ENCODE measurements around the gene PLA2G2D.

The PLA2G2D gene

GRCh38 chr1:20119347-20119746 is at the start of gene PLA2G2D:
TSS of gene PLA2G2D (minus strand) at chr1:20119536. CDS start at chr1:20119498, 38 bp downstream.
- no peak for DNase-seq

GRCh38 chr1:20168564-20169491 is 49.5 kb upstream of the PLA2G2D start:
- no peak for DNase-seq

- no peak for DNase-seq
Measured at GRCh38 chr1:20167126-20167525, 47.8 kb upstream of the PLA2G2D start.

GRCh38 chr1:20166051-20166450 is 46.7 kb upstream of the PLA2G2D start:
- DNase-seq, result no peak

GRCh38 chr1:20165522-20165951 is 46.2 kb upstream of the PLA2G2D start:
- DNase-seq, result no peak

GRCh38 chr1:20164694-20165202 is 45.4 kb upstream of the PLA2G2D start:
- no peak for DNase-seq

GRCh38 chr1:20160034-20160433 is 40.7 kb upstream of the PLA2G2D start:
- no peak for DNase-seq

GRCh38 chr1:20158358-20159070 is 39.2 kb upstream of the PLA2G2D start:
- no peak for DNase-seq

- DNase-seq, result peak in 1 of 6 experiments; percentile 2
Measured at GRCh38 chr1:20154301-20154831, 35.0 kb upstream of the PLA2G2D start.

- DNase-seq, result no peak
Measured at GRCh38 chr1:20153000-20153418, 33.7 kb upstream of the PLA2G2D start.

GRCh38 chr1:20152599-20152930 is 33.2 kb upstream of the PLA2G2D start:
- DNase-seq, result no peak

- DNase-seq, result peak; percentile 43 to 77 (median 66)
Measured at GRCh38 chr1:20151906-20152598, 32.7 kb upstream of the PLA2G2D start.

- no peak for DNase-seq
Measured at GRCh38 chr1:20150969-20151368, 31.6 kb upstream of the PLA2G2D start.

- DNase-seq, result no peak
Measured at GRCh38 chr1:20150326-20150705, 31.0 kb upstream of the PLA2G2D start.

GRCh38 chr1:20149601-20150325 is 30.4 kb upstream of the PLA2G2D start:
- no peak for DNase-seq

- DNase-seq, result no peak
Measured at GRCh38 chr1:20148571-20149500, 29.5 kb upstream of the PLA2G2D start.

- no peak for DNase-seq
Measured at GRCh38 chr1:20147846-20148570, 28.7 kb upstream of the PLA2G2D start.

GRCh38 chr1:20143734-20144565 is 24.6 kb upstream of the PLA2G2D start:
- DNase-seq, result no peak

GRCh38 chr1:20143318-20143717 is 24.0 kb upstream of the PLA2G2D start:
- no peak for DNase-seq
